Gastroesophageal sphincter (tissue), 3 donors: ENCODE measurements around the gene SLC35F4.

Source experiments
- EP300 ChIP-seq: sonication (generic); formaldehyde crosslinking; IDR thresholded peaks from one replicate; pipeline ENCODE4 v1.6.1; 2017; ENCODE audit warnings: antibody characterized with exemption, mild to moderate bottlenecking
- POLR2A ChIP-seq, 2 donors: fragments of 450-650 bp; IDR thresholded peaks; one replicate each; pipeline ENCODE4 v1.6.1; 2017; ENCODE audit warnings: antibody characterized with exemption in 2 of 2, mild to moderate bottlenecking in 2 of 2, moderate library complexity in 1 of 2
- POLR2AphosphoS5 ChIP-seq: sonication (generic); formaldehyde crosslinking; IDR thresholded peaks from one replicate; pipeline ENCODE4 v1.6.1; 2017; ENCODE audit warnings: antibody characterized with exemption
- TF ChIP-seq, protein P1 (sequence below), 4 experiments: fragments of 200-600 bp in 2 of 4; fragments of 450-650 bp in 2 of 4; sonication (generic) in 1 of 4; IDR thresholded peaks; one replicate each; pipeline ENCODE4 v1.5.1; 2017 to 2019; ENCODE audit warnings: antibody characterized with exemption in 4 of 4, mild to moderate bottlenecking in 2 of 4, moderate library complexity in 2 of 4

DNA sequence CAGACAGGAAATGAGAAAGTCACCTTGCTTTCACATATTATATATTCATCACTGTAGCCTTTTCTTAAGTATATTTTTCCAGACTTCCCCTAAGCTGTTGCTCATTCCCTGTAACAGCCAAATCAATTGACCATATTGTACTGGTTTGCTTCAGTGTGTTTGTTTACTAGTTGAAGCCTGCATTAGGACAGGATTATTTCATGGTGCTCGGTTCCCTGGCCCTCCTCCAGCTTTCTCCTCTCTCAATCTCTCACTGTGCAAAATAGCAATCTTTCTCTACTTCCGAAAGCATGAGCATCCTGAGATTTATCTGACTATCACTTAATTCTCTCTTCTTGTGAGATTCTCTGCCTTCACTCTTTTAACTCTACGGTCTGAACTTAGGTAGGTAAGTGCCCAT lies 2.4 kb downstream of the SLC35F4 start:
- TF ChIP-seq, protein P1, sequence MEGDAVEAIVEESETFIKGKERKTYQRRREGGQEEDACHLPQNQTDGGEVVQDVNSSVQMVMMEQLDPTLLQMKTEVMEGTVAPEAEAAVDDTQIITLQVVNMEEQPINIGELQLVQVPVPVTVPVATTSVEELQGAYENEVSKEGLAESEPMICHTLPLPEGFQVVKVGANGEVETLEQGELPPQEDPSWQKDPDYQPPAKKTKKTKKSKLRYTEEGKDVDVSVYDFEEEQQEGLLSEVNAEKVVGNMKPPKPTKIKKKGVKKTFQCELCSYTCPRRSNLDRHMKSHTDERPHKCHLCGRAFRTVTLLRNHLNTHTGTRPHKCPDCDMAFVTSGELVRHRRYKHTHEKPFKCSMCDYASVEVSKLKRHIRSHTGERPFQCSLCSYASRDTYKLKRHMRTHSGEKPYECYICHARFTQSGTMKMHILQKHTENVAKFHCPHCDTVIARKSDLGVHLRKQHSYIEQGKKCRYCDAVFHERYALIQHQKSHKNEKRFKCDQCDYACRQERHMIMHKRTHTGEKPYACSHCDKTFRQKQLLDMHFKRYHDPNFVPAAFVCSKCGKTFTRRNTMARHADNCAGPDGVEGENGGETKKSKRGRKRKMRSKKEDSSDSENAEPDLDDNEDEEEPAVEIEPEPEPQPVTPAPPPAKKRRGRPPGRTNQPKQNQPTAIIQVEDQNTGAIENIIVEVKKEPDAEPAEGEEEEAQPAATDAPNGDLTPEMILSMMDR (IDR thresholded peaks at IDR 0.05) = no peak
- TF ChIP-seq POLR2A (IDR thresholded peaks at IDR 0.05) (no peak), POLR2AphosphoS5 (no peak), EP300 (no peak)
